OCI-LY1 (cell line): ENCODE results near the gene DENND6A.

ENCODE experiments used
- H2AFZ ChIP-seq: fragments of 200-600 bp; sonication (generic), shearing (Covaris generic); 2 replicates; pipeline ENCODE4 v1.6.0; 2014; ENCODE audit warnings: antibody characterized with exemption, mild to moderate bottlenecking, low read length
- H3F3A ChIP-seq: fragments of 200-600 bp; sonication (generic), shearing (Covaris generic); 2 replicates; pipeline ENCODE4 v1.6.0; 2014; ENCODE audit warnings: mild to moderate bottlenecking, antibody characterized with exemption, low read length, moderate library complexity; ENCODE audit not compliant: insufficient read depth
- H3K27ac ChIP-seq: fragments of 200-600 bp; sonication (generic); 2 replicates; pipeline ENCODE4 v1.5.1; 2014; ENCODE audit warnings: low read length, mixed run types, mild to moderate bottlenecking, low read depth; ENCODE audit not compliant: poor library complexity, severe bottlenecking
- H3K27me3 ChIP-seq: fragments of 200-600 bp; sonication (generic); 2 replicates; pipeline ENCODE4 v1.6.0; 2014; ENCODE audit warnings: antibody characterized with exemption, mild to moderate bottlenecking, low read length, moderate library complexity; ENCODE audit not compliant: insufficient read depth
- H3K36me3 ChIP-seq: fragments of 200-600 bp; sonication (generic); 2 replicates; pipeline ENCODE4 v1.6.1; 2014; ENCODE audit warnings: mild to moderate bottlenecking, antibody characterized with exemption, low read length, moderate library complexity, mixed read lengths; ENCODE audit not compliant: insufficient read depth
- H3K4me1 ChIP-seq: fragments of 200-600 bp; sonication (generic); 2 replicates; pipeline ENCODE4 v1.5.1; 2014; ENCODE audit warnings: mild to moderate bottlenecking, low read length, moderate library complexity; ENCODE audit not compliant: insufficient read depth, severe bottlenecking
- H3K4me2 ChIP-seq: fragments of 200-600 bp; sonication (generic), shearing (Covaris generic); 2 replicates; pipeline ENCODE4 v1.6.1; 2014; ENCODE audit warnings: low read length
- H3K4me3 ChIP-seq: fragments of 200-600 bp; sonication (generic); 2 replicates; pipeline ENCODE4 v1.5.1; 2014; ENCODE audit warnings: low read length, low read depth, mild to moderate bottlenecking, mixed read lengths; ENCODE audit not compliant: poor library complexity, severe bottlenecking
- H3K79me2 ChIP-seq: fragments of 200-600 bp; shearing (Covaris generic); 2 replicates; pipeline ENCODE4 v1.6.1; 2016; ENCODE audit warnings: mixed run types, low read length, mixed read lengths; ENCODE audit not compliant: insufficient read depth
- H3K9ac ChIP-seq: fragments of 200-600 bp; sonication (generic), shearing (Covaris generic); 2 replicates; pipeline ENCODE4 v1.6.1; 2014; ENCODE audit warnings: mild to moderate bottlenecking, low read length, mixed read lengths
- H3K9me2 ChIP-seq: fragments of 200-600 bp; sonication (generic), shearing (Covaris generic); 2 replicates; pipeline ENCODE4 v1.6.1; 2014; ENCODE audit warnings: low read depth, mild to moderate bottlenecking, low read length, mixed read lengths
- H3K9me3 ChIP-seq: fragments of 200-600 bp; shearing (Covaris generic); 2 replicates; pipeline ENCODE4 v1.6.1; 2014; ENCODE audit warnings: low read length, mixed read lengths
- H4K20me1 ChIP-seq: fragments of 200-600 bp; sonication (generic), shearing (Covaris generic); 2 replicates; pipeline ENCODE4 v1.6.0; 2016; ENCODE audit warnings: mild to moderate bottlenecking, low read length; ENCODE audit not compliant: insufficient read depth
- CTCF ChIP-seq: fragments of 200-600 bp; sonication (generic), shearing (Covaris generic); IDR thresholded peaks from 2 replicates; pipeline ENCODE4 v1.5.1; 2017; ENCODE audit warnings: mild to moderate bottlenecking, antibody characterized with exemption, low read length, moderate library complexity, mixed read lengths
- EZH2 ChIP-seq: fragments of 200-600 bp; sonication (generic), shearing (Covaris generic); IDR thresholded peaks from 2 replicates; pipeline ENCODE4 v1.8.0; 2017; ENCODE audit warnings: borderline replicate concordance, mixed run types, mild to moderate bottlenecking, antibody characterized with exemption, low read length, moderate library complexity, mixed read lengths

Gene DENND6A

GRCh38 chr3:57577801-57578200 lies 115.1 kb downstream of the DENND6A start:
- H3F3A ChIP-seq: no peaks in the 10 kb centered on the region
- TF ChIP-seq EZH2 (no peak), CTCF (no peak)
- H3K79me2 ChIP-seq: peaks cover 5% of the 10 kb centered on the region; the same call in 1 of the 2 replicates
- H3K36me3 ChIP-seq: peaks cover 72% of the 10 kb centered on the region
- no peak overlapping the region for H3K9ac ChIP-seq
- H3K9me2 ChIP-seq: no peaks in the 10 kb centered on the region
- no peaks in the 10 kb centered on the region for H3K9me3 ChIP-seq
- H4K20me1 ChIP-seq: no peaks in the 10 kb centered on the region
- no peak overlapping the region for H3K4me3 ChIP-seq
- no peak overlapping the region for H3K27ac ChIP-seq
- H2AFZ ChIP-seq: no peak overlapping the region
- no peaks in the 10 kb centered on the region for H3K4me1 ChIP-seq
- H3K4me2 ChIP-seq: no peak overlapping the region
- H3K27me3 ChIP-seq: no peaks in the 10 kb centered on the region

- peaks cover 77% of the 10 kb centered on the region for H3K36me3 ChIP-seq
- no peaks in the 10 kb centered on the region for H3K9me3 ChIP-seq
- no peaks in the 10 kb centered on the region for H3K27me3 ChIP-seq
- no peak for TF ChIP-seq EZH2
- no peak for TF ChIP-seq CTCF
- H4K20me1 ChIP-seq: no peaks in the 10 kb centered on the region
- no peaks in the 10 kb centered on the region for H3K9me2 ChIP-seq
- no peak overlapping the region for H2AFZ ChIP-seq
- H3K27ac ChIP-seq: no peak overlapping the region
- H3K4me3 ChIP-seq: no peak overlapping the region
- no peaks in the 10 kb centered on the region for H3K4me1 ChIP-seq
- no peaks in the 10 kb centered on the region for H3F3A ChIP-seq
- H3K79me2 ChIP-seq: 0 out of 2 replicates have a peak, but pooled peaks cover 3% of the 10 kb centered on the region
- no peak overlapping the region for H3K9ac ChIP-seq
- H3K4me2 ChIP-seq: no peak overlapping the region
Measured at GRCh38 chr3:57575966-57576626, 116.8 kb downstream of the DENND6A start.
